Tibial nerve (tissue), 4 donors: ENCODE measurements around the gene COX7A2L. TPM values are rescaled to one million over a fixed set of nuclear protein-coding genes. Genes with fewer than 3 reads are reported as not detected.
A peak's percentile ranks its signal among the peaks of the same experiment; 100 is the strongest.
"Not testable (repeated sequence)": the region's sequence is repeated elsewhere in the genome, so short reads cannot be mapped to it uniquely, and the experiment has no call there.

Experiments
- DNase-seq, 2 donors: peaks; one replicate each; pipeline ENCODE4 v3.0.0-alpha.2; 2019; ENCODE audit warnings: low spot score in 2 of 2
- H3K27ac ChIP-seq, 4 donors: fragments of 200-600 bp; sonication (generic) in 3 of 4; one replicate each; pipeline ENCODE4 v1.5.1; 2017 to 2019; ENCODE audit warnings: mild to moderate bottlenecking in 1 of 4
- H3K27me3 ChIP-seq, 2 donors: fragments of 200-600 bp; sonication (generic) in 1 of 2; one replicate each; pipeline versions ENCODE4 v1.5.1 to v1.6.0; 2017 to 2019
- H3K36me3 ChIP-seq, 3 donors: fragments of 200-600 bp; sonication (generic); one replicate each; pipeline ENCODE4 v1.5.1; 2018 to 2019
- H3K4me1 ChIP-seq, 4 donors: fragments of 200-600 bp; sonication (generic) in 3 of 4; one replicate each; pipeline ENCODE4 v1.5.1; 2017 to 2019
- H3K4me3 ChIP-seq, 4 donors: fragments of 200-600 bp; sonication (generic) in 3 of 4; one replicate each; pipeline ENCODE4 v1.5.1; 2017 to 2019; ENCODE audit warnings: mild to moderate bottlenecking in 1 of 4, moderate library complexity in 1 of 4
- H3K9me3 ChIP-seq, 4 donors: fragments of 200-600 bp; sonication (generic) in 3 of 4; one replicate each; pipeline ENCODE4 v1.5.1; 2017 to 2019
- CTCF ChIP-seq, 5 experiments: fragments of 200-600 bp in 3 of 5; fragments of 450-650 bp in 2 of 5; sonication (generic) in 3 of 5; IDR thresholded peaks; one replicate each; pipeline ENCODE4 v1.5.1; 2016 to 2019; ENCODE audit warnings: antibody characterized with exemption in 5 of 5, mild to moderate bottlenecking in 3 of 5, moderate library complexity in 2 of 5
- EP300 ChIP-seq, 2 donors: sonication (generic); formaldehyde crosslinking; IDR thresholded peaks; one replicate each; pipeline ENCODE4 v1.6.1; 2017; ENCODE audit warnings: antibody characterized with exemption in 2 of 2, mild to moderate bottlenecking in 1 of 2
- POLR2A ChIP-seq, 2 donors: fragments of 450-650 bp; IDR thresholded peaks; one replicate each; pipeline ENCODE4 v1.6.1; 2017; ENCODE audit warnings: antibody characterized with exemption in 2 of 2, mild to moderate bottlenecking in 2 of 2, moderate library complexity in 2 of 2
- WGBS, 2 donors: methylation state at CpG; one replicate each; pipeline ENCODE4 v1.1.5; 2018; 5-methylcytosine and 5-hydroxymethylcytosine counted together
- total RNA-seq, 4 donors: library from RNA; depleted of rRNA; stranded (reverse); fragments of >200 nt; gene quantifications; one replicate each; pipeline ENCODE4 v1.1.0, GENCODE V29; 2016

The COX7A2L gene
- total RNA-seq, 4 donors from 2014 or later = 99.9 to 137 (median 107) TPM

GRCh38 chr2:42382144-42382543, 21.1 kb upstream of the COX7A2L start:
- Histone ChIP-seq H3K9me3 (no peaks in the 10 kb centered on the region), H3K4me3 (no peak overlapping the region), H3K4me1 (no peaks in the 10 kb centered on the region), H3K27ac (no peak overlapping the region), H3K36me3 (no peaks in the 10 kb centered on the region), H3K27me3 (no peaks in the 10 kb centered on the region)
- no peak for TF ChIP-seq EP300 (IDR thresholded peaks at IDR 0.05)
- TF ChIP-seq CTCF (IDR thresholded peaks at IDR 0.05) = no peak
- TF ChIP-seq POLR2A (IDR thresholded peaks at IDR 0.05) = no peak
- WGBS, 2 donors = 67 to 73% methylated on average over 4 of the region's 4 CpGs
- DNase-seq = no peak

- H3K4me3 ChIP-seq, H3K27me3 ChIP-seq, H3K4me1 ChIP-seq, H3K9me3 ChIP-seq, H3K27ac ChIP-seq, DNase-seq, H3K36me3 ChIP-seq: not testable (repeated sequence)
- 95 to 99% methylated on average over 7 of the region's 7 CpGs for WGBS, 2 donors
Observed at GRCh38 chr2:42380026-42380425, 19.0 kb upstream of the COX7A2L start.

- Histone ChIP-seq H3K4me1 (no peaks in the 10 kb centered on the region), H3K27ac (no peak overlapping the region), H3K9me3 (no peaks in the 10 kb centered on the region), H3K4me3 (no peak overlapping the region), H3K36me3 (no peaks in the 10 kb centered on the region), H3K27me3 (no peaks in the 10 kb centered on the region)
- 90 to 97% methylated on average over 9 of the region's 9 CpGs for WGBS, 2 donors
- DNase-seq = no peak
- TF ChIP-seq CTCF (IDR thresholded peaks at IDR 0.05) = no peak
- no peak for TF ChIP-seq EP300 (IDR thresholded peaks at IDR 0.05)
- TF ChIP-seq POLR2A (IDR thresholded peaks at IDR 0.05) = no peak
Observed at GRCh38 chr2:42378415-42378814, 17.4 kb upstream of the COX7A2L start.

GRCh38 chr2:42376758-42377157, 15.7 kb upstream of the COX7A2L start:
- DNase-seq = no peak
- TF ChIP-seq POLR2A (IDR thresholded peaks at IDR 0.05) = no peak
- TF ChIP-seq CTCF (IDR thresholded peaks at IDR 0.05) = no peak
- no peak for TF ChIP-seq EP300 (IDR thresholded peaks at IDR 0.05)
- H3K36me3 ChIP-seq = no peaks in the 10 kb centered on the region
- no peaks in the 10 kb centered on the region for H3K9me3 ChIP-seq
- H3K27me3 ChIP-seq = no peaks in the 10 kb centered on the region
- 67 to 71% methylated on average over 7 of the region's 7 CpGs for WGBS, 2 donors
- no peak overlapping the region for H3K4me3 ChIP-seq
- no peak overlapping the region for H3K27ac ChIP-seq
- H3K4me1 ChIP-seq = peaks cover 0 to 7% (median 0%) of the 10 kb centered on the region in 4 donors

GRCh38 chr2:42372474-42373200, 11.6 kb upstream of the COX7A2L start:
- DNase-seq = no peak
- Histone ChIP-seq H3K4me1 (peaks cover 0 to 18% (median 3%) of the 10 kb centered on the region in 4 donors), H3K36me3 (no peaks in the 10 kb centered on the region), H3K27me3 (no peaks in the 10 kb centered on the region), H3K4me3 (no peak overlapping the region), H3K27ac (peak overlapping the region in 1 of 4 donors; percentile 53), H3K9me3 (no peaks in the 10 kb centered on the region)
- TF ChIP-seq EP300 (IDR thresholded peaks at IDR 0.05) (no peak), CTCF (IDR thresholded peaks at IDR 0.05) (no peak), POLR2A (IDR thresholded peaks at IDR 0.05) (no peak)
- WGBS, 2 donors = 63 to 64% methylated on average over 3 of the region's 3 CpGs
